ENCODE measurements around the gene MRFAP1. TPM values are rescaled to one million over a fixed set of nuclear protein-coding genes. Genes with fewer than 3 reads are reported as not detected.
A peak's percentile ranks its signal among the peaks of the same experiment; 100 is the strongest.

MRFAP1 gene
- total RNA-seq, result 100 to 1,000 TPM in 1 of 2 donors, 10 to 100 TPM in 1; 72.7 to 114 TPM

- DNase-seq (ENCODE audit: low spot score in 2 of 2) (peak; percentile 89 to 92), ATAC-seq (peak; percentile 73 to 95)
- H3K36me3 Mint-ChIP-seq, result peaks cover 32 to 34% of the 10 kb centered on the region in 2 donors
- peak within 1 kb of the TSS; percentile 100 for H3K27ac Mint-ChIP-seq
- no peaks in the 10 kb centered on the region for H3K9me3 Mint-ChIP-seq
Measured at GRCh38 chr4:6640292-6641163, at the start of gene MRFAP1. MRFAP1 (plus strand) TSS chr4:6640685; CDS start chr4:6640863, 178 bp downstream.

GRCh38 chr4:6591313-6591712, 49.2 kb upstream of the MRFAP1 start:
- DNase-seq (ENCODE audit: low spot score in 2 of 2), result no peak
- H3K9me3 Mint-ChIP-seq, result no peaks in the 10 kb centered on the region
- H3K27ac Mint-ChIP-seq, result peak overlapping the region in 1 of 2 donors; percentile 63
- no peak for ATAC-seq
- peaks cover 0 to 6% of the 10 kb centered on the region in 2 donors for H3K36me3 Mint-ChIP-seq

- Mint-ChIP-seq H3K27ac (peak overlapping the region in 1 of 2 donors; percentile 63), H3K9me3 (no peaks in the 10 kb centered on the region)
Measured at GRCh38 chr4:6591781-6592180, 48.7 kb upstream of the MRFAP1 start.

GRCh38 chr4:6592804-6593563, 47.5 kb upstream of the MRFAP1 start:
- H3K36me3 Mint-ChIP-seq, result peaks cover 0 to 6% of the 10 kb centered on the region in 2 donors
- ATAC-seq, result no peak
- no peaks in the 10 kb centered on the region for H3K9me3 Mint-ChIP-seq
- DNase-seq (ENCODE audit: low spot score in 2 of 2), result no peak
- no peak overlapping the region for H3K27ac Mint-ChIP-seq

More at GRCh38 chr4:6591781-6592180, 48.7 kb upstream of the MRFAP1 start:
- no peak for DNase-seq (ENCODE audit: low spot score in 2 of 2)
- peaks cover 0 to 6% of the 10 kb centered on the region in 2 donors for H3K36me3 Mint-ChIP-seq
- ATAC-seq, result no peak

- Mint-ChIP-seq H3K9me3 (no peaks in the 10 kb centered on the region), H3K36me3 (peaks cover 0 to 6% of the 10 kb centered on the region in 2 donors), H3K27ac (no peak overlapping the region)
- ATAC-seq (no peak), DNase-seq (ENCODE audit: low spot score in 2 of 2) (no peak)
Measured at GRCh38 chr4:6594341-6594740, 46.1 kb upstream of the MRFAP1 start.

GRCh38 chr4:6594826-6595355, 45.6 kb upstream of the MRFAP1 start:
- H3K9me3 Mint-ChIP-seq, result no peaks in the 10 kb centered on the region

GRCh38 chr4:6595897-6596537, 44.5 kb upstream of the MRFAP1 start:
- DNase-seq (ENCODE audit: low spot score in 2 of 2) (no peak), ATAC-seq (peak in 1 of 2 donors; percentile 40)
- no peaks in the 10 kb centered on the region for H3K9me3 Mint-ChIP-seq
- no peak overlapping the region for H3K27ac Mint-ChIP-seq
- peaks cover 0 to 6% of the 10 kb centered on the region in 2 donors for H3K36me3 Mint-ChIP-seq

More at GRCh38 chr4:6594826-6595355, 45.6 kb upstream of the MRFAP1 start:
- H3K27ac Mint-ChIP-seq, result no peak overlapping the region
- DNase-seq (ENCODE audit: low spot score in 2 of 2), result no peak
- peaks cover 0 to 6% of the 10 kb centered on the region in 2 donors for H3K36me3 Mint-ChIP-seq
- ATAC-seq, result no peak

GRCh38 chr4:6596948-6597347, 43.5 kb upstream of the MRFAP1 start:
- no peaks in the 10 kb centered on the region for H3K9me3 Mint-ChIP-seq
- no peak for DNase-seq (ENCODE audit: low spot score in 2 of 2)
- peak overlapping the region in 1 of 2 donors; percentile 53 for H3K27ac Mint-ChIP-seq
- peaks cover 0 to 9% of the 10 kb centered on the region in 2 donors for H3K36me3 Mint-ChIP-seq
- no peak for ATAC-seq

- Mint-ChIP-seq H3K36me3 (peaks cover under 1 to 20% of the 10 kb centered on the region in 2 donors), H3K27ac (no peak overlapping the region), H3K9me3 (no peaks in the 10 kb centered on the region)
- DNase-seq (ENCODE audit: low spot score in 2 of 2) (no peak), ATAC-seq (no peak)
Measured at GRCh38 chr4:6598127-6598526, 42.4 kb upstream of the MRFAP1 start.

GRCh38 chr4:6598641-6599040, 41.8 kb upstream of the MRFAP1 start:
- peaks cover 2 to 4% of the 10 kb centered on the region in 2 donors for H3K9me3 Mint-ChIP-seq
- H3K27ac Mint-ChIP-seq, result no peak overlapping the region
- ATAC-seq, result no peak
- peaks cover 6 to 26% of the 10 kb centered on the region in 2 donors for H3K36me3 Mint-ChIP-seq
- no peak for DNase-seq (ENCODE audit: low spot score in 2 of 2)

- DNase-seq (ENCODE audit: low spot score in 2 of 2), result no peak
- ATAC-seq, result no peak
- peaks cover 11 to 16% of the 10 kb centered on the region in 2 donors for H3K9me3 Mint-ChIP-seq
- H3K36me3 Mint-ChIP-seq, result peaks cover 36 to 42% of the 10 kb centered on the region in 2 donors
- H3K27ac Mint-ChIP-seq, result no peak overlapping the region
Measured at GRCh38 chr4:6601661-6602250, 38.7 kb upstream of the MRFAP1 start.

GRCh38 chr4:6602289-6602688, 38.2 kb upstream of the MRFAP1 start:
- peak overlapping the region in 1 of 2 donors; percentile 60 for H3K27ac Mint-ChIP-seq
- ATAC-seq (no peak), DNase-seq (ENCODE audit: low spot score in 2 of 2) (no peak)
- H3K36me3 Mint-ChIP-seq, result peaks cover 37 to 42% of the 10 kb centered on the region in 2 donors
- peaks cover 11 to 16% of the 10 kb centered on the region in 2 donors for H3K9me3 Mint-ChIP-seq

- Mint-ChIP-seq H3K9me3 (peaks cover 11 to 16% of the 10 kb centered on the region in 2 donors), H3K36me3 (peaks cover 37 to 42% of the 10 kb centered on the region in 2 donors), H3K27ac (no peak overlapping the region)
- ATAC-seq (no peak), DNase-seq (ENCODE audit: low spot score in 2 of 2) (no peak)
Measured at GRCh38 chr4:6603128-6603527, 37.4 kb upstream of the MRFAP1 start.

- Mint-ChIP-seq H3K9me3 (peaks cover 11 to 16% of the 10 kb centered on the region in 2 donors), H3K27ac (no peak overlapping the region), H3K36me3 (peaks cover 37 to 42% of the 10 kb centered on the region in 2 donors)
- no peak for DNase-seq (ENCODE audit: low spot score in 2 of 2)
- no peak for ATAC-seq
Measured at GRCh38 chr4:6605114-6605513, 35.4 kb upstream of the MRFAP1 start.

- H3K27ac Mint-ChIP-seq, result peak overlapping the region in 1 of 2 donors; percentile 82
- DNase-seq (ENCODE audit: low spot score in 2 of 2), result no peak
- no peak for ATAC-seq
- H3K36me3 Mint-ChIP-seq, result peaks cover 37 to 42% of the 10 kb centered on the region in 2 donors
- peaks cover 11 to 16% of the 10 kb centered on the region in 2 donors for H3K9me3 Mint-ChIP-seq
Measured at GRCh38 chr4:6605605-6606004, 34.9 kb upstream of the MRFAP1 start.
